Body of pancreas (tissue), 4 donors: Measurements from ENCODE around the gene SNRPA1. TPM values are rescaled to one million over a fixed set of nuclear protein-coding genes. Genes with fewer than 3 reads are reported as not detected.
A peak's percentile ranks its signal among the peaks of the same experiment; 100 is the strongest.

Experiments
- ATAC-seq: fragments of 150-250 bp; one replicate; pipeline ENCODE4 v1.9.1; 2016
- DNase-seq, 4 donors: peaks; one replicate each; pipeline ENCODE4 v3.0.0-alpha.2; 2019
- H3K27ac ChIP-seq, 4 donors: fragments of 200-600 bp; sonication (generic); 1 replicate in 3 of 4; 2 replicates in 1 of 4; pipeline versions ENCODE4 v1.5.1 to v1.6.1; 2016 to 2019; ENCODE audit warnings: mild to moderate bottlenecking in 1 of 4, mixed read lengths in 1 of 4, moderate library complexity in 1 of 4
- H3K27me3 ChIP-seq, 2 donors: fragments of 200-600 bp; sonication (generic); one replicate each; pipeline ENCODE4 v1.6.0; 2016; ENCODE audit warnings: mild to moderate bottlenecking in 1 of 2
- H3K36me3 ChIP-seq, 2 donors: fragments of 200-600 bp; sonication (generic); replicated peaks in 1 of 2; 2 replicates each; pipeline ENCODE4 v1.5.1; 2016; ENCODE audit warnings: low read depth in 2 of 2; ENCODE audit not compliant: insufficient read depth in 1 of 2
- H3K4me1 ChIP-seq: fragments of 200-600 bp; sonication (generic); one replicate; pipeline ENCODE4 v1.6.0; 2016
- H3K4me3 ChIP-seq, 2 donors: fragments of 200-600 bp; sonication (generic); 1 replicate in 1 of 2; 2 replicates in 1 of 2; pipeline ENCODE4 v1.5.1; 2016 to 2019
- H3K9me3 ChIP-seq, 3 donors: fragments of 200-600 bp; sonication (generic); 1 replicate in 2 of 3; 2 replicates in 1 of 3; pipeline ENCODE4 v1.5.1; 2016
- POLR2A ChIP-seq, 3 donors: fragments of 450-650 bp; IDR thresholded peaks; one replicate each; pipeline ENCODE4 v1.6.1; 2016; ENCODE audit warnings: antibody characterized with exemption in 3 of 3, mild to moderate bottlenecking in 2 of 3
- whole genome bisulfite sequencing, 2 donors: methylation state at CpG; one replicate each; pipeline ENCODE4 v1.1.5; 2017; 5-methylcytosine and 5-hydroxymethylcytosine counted together
- intact Hi-C: fragments of 100-400 bp; cut with DNase I; formaldehyde crosslinking; loops from one replicate; pipeline ENCODE4 v1.15.1; 2023
- total RNA-seq, 2 donors: library from RNA; depleted of rRNA; stranded (reverse); fragments of >200 nt; gene quantifications; one replicate each; pipeline ENCODE4 v1.1.0, GENCODE V29; 2016
- TF ChIP-seq, protein P1 (sequence below), 7 experiments: fragments of 450-650 bp in 4 of 7; fragments of 200-600 bp in 3 of 7; sonication (generic) in 3 of 7; IDR thresholded peaks; one replicate each; pipeline ENCODE4 v1.5.1; 2016 to 2019; ENCODE audit warnings: antibody characterized with exemption in 7 of 7

The SNRPA1 gene
- total RNA-seq, 2 donors from 2014 or later, result 26.2 to 29.7 TPM

DNA sequence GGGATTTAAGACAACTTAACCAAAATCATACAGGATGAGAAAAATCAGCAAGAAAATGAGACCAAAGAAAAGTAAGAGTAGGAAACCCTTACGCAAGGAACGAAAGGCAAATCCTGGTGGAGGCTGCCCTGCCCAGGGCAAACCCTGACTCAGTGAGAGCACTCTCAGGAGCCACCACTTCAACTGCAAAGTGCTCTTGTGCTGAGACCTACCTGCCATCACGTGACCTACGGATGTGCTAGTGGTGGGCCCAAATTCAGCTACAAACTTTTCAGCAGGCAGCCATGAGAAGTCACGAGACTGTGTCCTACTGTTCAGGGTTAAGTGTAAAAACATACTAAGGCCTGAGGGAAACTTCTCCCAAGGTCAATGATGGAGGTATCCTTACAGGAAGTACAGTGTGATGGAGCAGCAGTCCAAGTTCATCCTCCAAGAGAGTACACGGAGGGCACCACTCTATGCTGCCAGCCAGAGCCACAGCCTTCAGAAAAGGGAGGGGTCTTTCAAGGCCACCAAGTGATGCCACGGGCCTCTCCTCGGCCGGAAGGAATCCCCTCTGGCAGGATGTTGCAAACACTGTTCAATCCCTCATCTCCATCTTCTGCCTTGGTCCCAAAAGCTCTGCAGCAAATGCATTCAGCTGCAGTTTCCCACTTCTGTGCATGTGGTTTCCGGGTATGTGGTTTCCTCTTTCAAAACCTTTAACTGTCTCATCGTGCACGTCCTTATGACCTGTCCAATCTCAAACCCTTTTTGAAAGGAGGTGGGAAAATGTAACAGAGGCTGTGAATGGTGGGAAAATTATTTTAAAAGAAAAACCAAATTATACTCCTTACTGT lies 52.7 kb downstream of the SNRPA1 start:
- intact Hi-C loops, result no loop called here
- TF ChIP-seq, protein P1, sequence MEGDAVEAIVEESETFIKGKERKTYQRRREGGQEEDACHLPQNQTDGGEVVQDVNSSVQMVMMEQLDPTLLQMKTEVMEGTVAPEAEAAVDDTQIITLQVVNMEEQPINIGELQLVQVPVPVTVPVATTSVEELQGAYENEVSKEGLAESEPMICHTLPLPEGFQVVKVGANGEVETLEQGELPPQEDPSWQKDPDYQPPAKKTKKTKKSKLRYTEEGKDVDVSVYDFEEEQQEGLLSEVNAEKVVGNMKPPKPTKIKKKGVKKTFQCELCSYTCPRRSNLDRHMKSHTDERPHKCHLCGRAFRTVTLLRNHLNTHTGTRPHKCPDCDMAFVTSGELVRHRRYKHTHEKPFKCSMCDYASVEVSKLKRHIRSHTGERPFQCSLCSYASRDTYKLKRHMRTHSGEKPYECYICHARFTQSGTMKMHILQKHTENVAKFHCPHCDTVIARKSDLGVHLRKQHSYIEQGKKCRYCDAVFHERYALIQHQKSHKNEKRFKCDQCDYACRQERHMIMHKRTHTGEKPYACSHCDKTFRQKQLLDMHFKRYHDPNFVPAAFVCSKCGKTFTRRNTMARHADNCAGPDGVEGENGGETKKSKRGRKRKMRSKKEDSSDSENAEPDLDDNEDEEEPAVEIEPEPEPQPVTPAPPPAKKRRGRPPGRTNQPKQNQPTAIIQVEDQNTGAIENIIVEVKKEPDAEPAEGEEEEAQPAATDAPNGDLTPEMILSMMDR (IDR thresholded peaks at IDR 0.05), result no peak
- TF ChIP-seq POLR2A (IDR thresholded peaks at IDR 0.05), result no peak
- peak in 1 of 4 donors; percentile 44 for DNase-seq
- H3K27ac ChIP-seq, result no peak overlapping the region
- peak; percentile 33 for ATAC-seq
- no peaks in the 10 kb centered on the region for H3K36me3 ChIP-seq
- peaks cover 11% of the 10 kb centered on the region for H3K4me1 ChIP-seq
- H3K27me3 ChIP-seq, result no peaks in the 10 kb centered on the region
- H3K9me3 ChIP-seq, result no peaks in the 10 kb centered on the region
- no peak overlapping the region for H3K4me3 ChIP-seq
- 58 to 67% methylated on average over 12 of the region's 12 CpGs for WGBS, 2 donors

DNA sequence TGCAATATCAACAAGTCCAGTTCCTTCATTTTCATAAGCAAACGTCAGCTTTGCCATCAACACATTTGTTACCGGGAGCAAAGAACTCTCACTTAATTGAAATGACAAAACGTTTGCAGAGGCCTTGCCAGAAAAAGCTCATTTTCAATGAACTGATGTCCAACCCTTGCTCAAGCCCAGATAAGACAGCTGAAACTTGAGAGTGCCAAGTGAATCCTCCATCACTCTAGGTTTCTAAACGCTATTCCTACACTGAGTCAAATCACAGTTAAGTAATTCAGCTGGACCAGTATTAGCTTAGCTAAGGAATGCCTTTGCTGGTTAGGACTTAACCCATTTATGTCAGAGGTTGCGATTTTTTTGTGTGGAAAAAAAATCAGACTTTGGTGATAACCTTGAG lies 54.7 kb downstream of the SNRPA1 start:
- H3K4me3 ChIP-seq, result no peak overlapping the region
- peaks cover 11% of the 10 kb centered on the region for H3K4me1 ChIP-seq
- H3K27ac ChIP-seq, result no peak overlapping the region
- 42 to 52% methylated on average over 5 of the region's 5 CpGs for WGBS, 2 donors
- H3K9me3 ChIP-seq, result no peaks in the 10 kb centered on the region
- DNase-seq (no peak), ATAC-seq (peak; percentile 26)
- no peak for TF ChIP-seq POLR2A (IDR thresholded peaks at IDR 0.05)
- TF ChIP-seq, protein P1 (IDR thresholded peaks at IDR 0.05), result no peak
- intact Hi-C loops, result no loop called here
- no peaks in the 10 kb centered on the region for H3K27me3 ChIP-seq
- no peaks in the 10 kb centered on the region for H3K36me3 ChIP-seq

DNA sequence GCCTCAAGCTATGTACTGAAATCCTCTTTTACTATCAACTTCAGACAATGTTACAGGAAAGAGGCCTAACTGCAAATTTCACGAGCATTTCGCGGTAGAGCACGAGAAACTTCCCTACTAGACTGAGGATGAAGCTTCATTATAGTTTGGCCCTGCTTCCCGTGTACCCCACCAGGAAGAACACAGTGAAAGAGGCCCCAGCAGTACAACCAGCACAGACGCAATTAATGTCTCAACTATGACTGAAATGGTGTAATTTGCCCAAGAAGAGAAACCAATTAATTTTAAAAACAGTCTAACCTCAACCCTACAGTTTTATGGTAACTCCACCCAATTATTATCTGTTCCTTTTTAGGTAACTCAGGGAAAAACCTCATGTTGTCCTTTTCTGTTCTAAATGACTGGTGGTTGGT lies 55.3 kb downstream of the SNRPA1 start:
- whole genome bisulfite sequencing, 2 donors, result 62 to 89% methylated on average over 6 of the region's 6 CpGs
- Histone ChIP-seq H3K36me3 (no peaks in the 10 kb centered on the region), H3K27ac (no peak overlapping the region), H3K4me3 (no peak overlapping the region), H3K27me3 (no peaks in the 10 kb centered on the region), H3K4me1 (peaks cover 11% of the 10 kb centered on the region), H3K9me3 (no peaks in the 10 kb centered on the region)
- intact Hi-C loops, result no loop called here
- TF ChIP-seq, protein P1 (IDR thresholded peaks at IDR 0.05), result no peak
- no peak for TF ChIP-seq POLR2A (IDR thresholded peaks at IDR 0.05)
- DNase-seq (no peak), ATAC-seq (no peak)

DNA sequence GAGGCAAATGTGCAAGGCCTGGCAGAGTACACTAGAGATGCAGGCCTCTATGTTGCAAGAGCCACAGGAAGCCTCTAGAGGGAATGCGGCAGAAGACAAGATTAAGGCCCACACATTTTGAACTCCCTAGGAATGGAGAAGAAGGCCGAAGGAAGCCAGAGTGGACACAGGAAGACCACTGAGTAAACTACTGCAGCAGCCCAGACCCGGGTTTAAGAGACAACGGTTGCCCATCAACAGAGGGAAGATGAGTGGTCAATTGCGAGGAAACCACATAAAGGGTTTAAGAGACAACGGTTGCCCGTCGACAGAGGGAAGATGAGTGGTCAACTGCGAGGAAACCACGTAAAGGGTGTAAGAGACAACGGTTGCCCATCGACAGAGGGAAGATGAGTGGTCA lies 57.8 kb downstream of the SNRPA1 start:
- H3K27ac ChIP-seq, result no peak overlapping the region
- intact Hi-C loops, result no loop called here

More for the DNA sequence above, 57.8 kb downstream of the SNRPA1 start:
- Histone ChIP-seq H3K9me3 (no peaks in the 10 kb centered on the region), H3K27me3 (no peaks in the 10 kb centered on the region), H3K36me3 (peaks cover 0 to 3% of the 10 kb centered on the region in 2 donors), H3K4me1 (peaks cover 6% of the 10 kb centered on the region), H3K4me3 (no peak overlapping the region)
- DNase-seq (peak in 1 of 4 donors; percentile 44), ATAC-seq (no peak)
- WGBS, 2 donors, result 77 to 97% methylated on average over 12 of the region's 12 CpGs
- TF ChIP-seq, protein P1 (IDR thresholded peaks at IDR 0.05), result no peak
- TF ChIP-seq POLR2A (IDR thresholded peaks at IDR 0.05), result no peak
